ENCODE data around the gene ECHDC3. TPM values are rescaled to one million over a fixed set of nuclear protein-coding genes. Genes with fewer than 3 reads are reported as not detected.

ECHDC3 gene
- total RNA-seq, 4 donors from 2014 or later = 7.9 to 30.6 (median 19.7) TPM

DNA sequence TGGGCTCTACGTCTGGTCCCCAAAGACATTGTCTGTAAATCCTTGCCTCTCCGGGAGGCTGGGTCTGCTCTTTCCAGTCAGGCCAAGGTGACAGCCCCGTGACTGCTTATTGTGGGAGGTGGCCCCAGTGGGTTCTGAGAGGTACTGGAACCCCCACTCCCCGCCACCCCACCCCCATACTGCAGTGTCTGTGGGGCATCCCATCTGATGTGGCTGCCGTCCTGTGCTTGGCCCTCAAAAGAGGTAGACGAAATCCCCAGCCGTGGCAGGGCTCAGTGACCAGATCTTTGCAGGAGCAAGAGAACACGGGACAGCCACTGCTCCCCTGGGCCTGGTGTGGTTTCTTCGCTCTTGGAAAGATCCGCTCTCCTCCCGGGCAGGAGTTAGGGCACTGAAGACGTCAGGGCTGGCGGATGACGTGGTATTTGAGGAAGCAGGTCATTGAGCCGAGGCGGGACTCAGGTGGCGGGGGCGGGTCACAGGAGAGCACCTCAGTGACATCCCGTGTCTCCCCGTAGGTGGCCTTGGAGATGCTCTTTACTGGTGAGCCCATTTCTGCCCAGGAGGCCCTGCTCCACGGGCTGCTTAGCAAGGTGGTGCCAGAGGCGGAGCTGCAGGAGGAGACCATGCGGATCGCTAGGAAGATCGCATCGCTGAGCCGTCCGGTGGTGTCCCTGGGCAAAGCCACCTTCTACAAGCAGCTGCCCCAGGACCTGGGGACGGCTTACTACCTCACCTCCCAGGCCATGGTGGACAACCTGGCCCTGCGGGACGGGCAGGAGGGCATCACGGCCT is 20.7 kb downstream of the ECHDC3 start:
- peaks cover 0 to 50% (median 38%) of the 10 kb centered on the region in 4 donors for H3K36me3 ChIP-seq
- 92% methylated on average over 16 of the region's 32 CpGs for WGBS
- no peak for DNase-seq (ENCODE audit: extremely low spot score)
- no peak overlapping the region for H3K27ac ChIP-seq (replicated peaks in 1 of 4)
- H3K4me1 ChIP-seq = peaks cover 7 to 26% (median 9%) of the 10 kb centered on the region in 4 donors
- intact Hi-C loops (cut with DNase I) = no loop called here
- no peaks in the 10 kb centered on the region for H3K27me3 ChIP-seq
- TF ChIP-seq POLR2A (IDR thresholded peaks at IDR 0.05; ENCODE audit: low read depth) = no peak
- TF ChIP-seq POLR2AphosphoS5 (IDR thresholded peaks at IDR 0.05) = no peak
- TF ChIP-seq, protein P1, sequence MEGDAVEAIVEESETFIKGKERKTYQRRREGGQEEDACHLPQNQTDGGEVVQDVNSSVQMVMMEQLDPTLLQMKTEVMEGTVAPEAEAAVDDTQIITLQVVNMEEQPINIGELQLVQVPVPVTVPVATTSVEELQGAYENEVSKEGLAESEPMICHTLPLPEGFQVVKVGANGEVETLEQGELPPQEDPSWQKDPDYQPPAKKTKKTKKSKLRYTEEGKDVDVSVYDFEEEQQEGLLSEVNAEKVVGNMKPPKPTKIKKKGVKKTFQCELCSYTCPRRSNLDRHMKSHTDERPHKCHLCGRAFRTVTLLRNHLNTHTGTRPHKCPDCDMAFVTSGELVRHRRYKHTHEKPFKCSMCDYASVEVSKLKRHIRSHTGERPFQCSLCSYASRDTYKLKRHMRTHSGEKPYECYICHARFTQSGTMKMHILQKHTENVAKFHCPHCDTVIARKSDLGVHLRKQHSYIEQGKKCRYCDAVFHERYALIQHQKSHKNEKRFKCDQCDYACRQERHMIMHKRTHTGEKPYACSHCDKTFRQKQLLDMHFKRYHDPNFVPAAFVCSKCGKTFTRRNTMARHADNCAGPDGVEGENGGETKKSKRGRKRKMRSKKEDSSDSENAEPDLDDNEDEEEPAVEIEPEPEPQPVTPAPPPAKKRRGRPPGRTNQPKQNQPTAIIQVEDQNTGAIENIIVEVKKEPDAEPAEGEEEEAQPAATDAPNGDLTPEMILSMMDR (IDR thresholded peaks at IDR 0.05) = no peak
- TF ChIP-seq EP300 (IDR thresholded peaks at IDR 0.05) = no peak
- no peaks in the 10 kb centered on the region for H3K9me3 ChIP-seq
- H3K4me3 ChIP-seq = no peak overlapping the region

DNA sequence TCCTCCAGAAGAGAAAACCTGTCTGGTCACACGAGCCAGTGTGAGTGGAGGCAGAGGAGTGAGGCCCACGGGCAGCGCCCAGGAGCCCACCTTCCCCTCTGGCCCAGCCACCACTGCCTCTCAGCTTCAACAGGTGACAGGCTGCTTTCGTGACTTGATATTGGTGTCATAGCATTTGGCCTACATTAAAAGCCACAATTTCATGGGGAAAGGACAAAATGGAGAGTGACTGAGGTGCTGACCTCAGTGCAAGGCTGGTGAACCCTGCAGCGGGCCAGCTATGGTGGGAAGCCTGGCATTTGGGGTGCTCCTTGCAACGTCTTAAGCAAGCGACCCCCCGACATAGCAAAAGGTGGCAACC is 21.3 kb downstream of the ECHDC3 start:
- intact Hi-C loops (cut with DNase I) = no loop called here
- peaks cover 0 to 49% (median 38%) of the 10 kb centered on the region in 4 donors for H3K36me3 ChIP-seq
- TF ChIP-seq EP300 (IDR thresholded peaks at IDR 0.05) (no peak), POLR2A (IDR thresholded peaks at IDR 0.05; ENCODE audit: low read depth) (no peak), POLR2AphosphoS5 (IDR thresholded peaks at IDR 0.05) (no peak)
- TF ChIP-seq, protein P1 (IDR thresholded peaks at IDR 0.05) = no peak

DNA sequence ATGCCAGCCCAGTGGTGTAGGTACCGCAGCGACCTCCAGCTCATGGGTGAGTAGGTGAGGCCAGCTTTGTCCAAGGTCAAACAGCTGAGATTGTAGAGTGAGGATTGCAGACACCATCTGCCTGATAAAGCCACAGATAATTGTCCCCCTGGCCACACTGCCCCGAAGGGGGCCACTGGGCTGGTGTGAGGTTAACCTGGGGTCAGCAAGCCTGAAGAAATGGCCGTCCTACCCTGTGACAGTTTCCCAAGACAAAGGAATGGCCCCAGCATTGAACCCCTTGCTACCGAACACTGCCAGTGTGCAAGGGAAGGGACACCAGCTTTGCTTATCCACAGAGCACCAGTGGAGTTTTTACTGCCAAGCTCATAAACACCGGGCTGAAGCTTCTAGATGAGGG is 23.0 kb downstream of the ECHDC3 start:
- Histone ChIP-seq H3K36me3 (peaks cover 0 to 47% (median 36%) of the 10 kb centered on the region in 4 donors), H3K9me3 (no peaks in the 10 kb centered on the region), H3K4me1 (peaks cover 0 to 9% (median 0%) of the 10 kb centered on the region in 4 donors), H3K27ac (replicated peaks in 1 of 4) (no peak overlapping the region), H3K4me3 (no peak overlapping the region), H3K27me3 (no peaks in the 10 kb centered on the region)
- intact Hi-C loops (cut with DNase I) = no loop called here
- WGBS = 92% methylated on average over 5 of the region's 6 CpGs
- TF ChIP-seq, protein P1 (IDR thresholded peaks at IDR 0.05) = no peak
- TF ChIP-seq POLR2AphosphoS5 (IDR thresholded peaks at IDR 0.05) (no peak), POLR2A (IDR thresholded peaks at IDR 0.05; ENCODE audit: low read depth) (no peak), EP300 (IDR thresholded peaks at IDR 0.05) (no peak)
- no peak for DNase-seq (ENCODE audit: extremely low spot score)

More for the DNA sequence above, 21.3 kb downstream of the ECHDC3 start:
- H3K27me3 ChIP-seq = no peaks in the 10 kb centered on the region
- no peak for DNase-seq (ENCODE audit: extremely low spot score)
- H3K27ac ChIP-seq (replicated peaks in 1 of 4) = no peak overlapping the region
- H3K9me3 ChIP-seq = no peaks in the 10 kb centered on the region
- no peak overlapping the region for H3K4me3 ChIP-seq
- 75% methylated on average over 7 of the region's 8 CpGs for WGBS
- peaks cover 2 to 20% (median 3%) of the 10 kb centered on the region in 4 donors for H3K4me1 ChIP-seq

DNA sequence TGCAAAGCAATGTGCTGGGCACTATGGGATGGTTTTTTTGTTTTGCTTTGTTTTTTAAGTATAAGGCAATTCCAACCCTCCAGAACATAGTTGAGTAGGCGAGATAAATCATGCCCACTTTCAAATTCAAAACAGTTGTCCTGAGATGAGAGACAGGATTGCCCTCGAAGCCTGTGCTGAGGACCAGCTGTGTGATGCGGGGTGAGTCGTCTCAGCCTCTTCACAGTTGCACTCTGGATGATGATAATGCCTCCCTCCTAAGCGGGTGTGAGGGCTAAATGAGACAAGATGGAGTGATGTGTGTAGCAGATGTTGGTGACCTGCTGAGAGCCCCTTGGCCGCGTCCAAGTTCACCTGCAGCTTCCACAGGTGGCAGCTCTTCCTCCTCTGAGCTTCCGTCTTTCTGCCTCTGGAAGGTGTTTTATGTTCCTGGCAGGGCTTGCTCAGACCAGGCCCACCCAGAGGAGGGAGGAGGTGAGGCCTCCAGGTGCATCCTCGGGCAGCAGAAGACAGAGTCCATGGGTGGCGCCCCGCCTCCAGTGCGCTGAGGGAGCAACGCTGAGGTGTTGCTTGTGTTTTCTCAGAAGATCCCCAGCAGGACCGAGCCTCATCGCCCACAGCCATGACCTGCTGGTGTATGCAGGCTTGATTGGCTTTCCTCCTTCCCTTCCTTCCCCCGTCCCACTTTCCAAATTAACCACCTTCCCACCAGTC is 30.6 kb downstream of the ECHDC3 start:
- 85% methylated on average over 13 of the region's 16 CpGs for WGBS
- TF ChIP-seq POLR2AphosphoS5 (IDR thresholded peaks at IDR 0.05) = no peak
- TF ChIP-seq, protein P1 (IDR thresholded peaks at IDR 0.05) = no peak
- no peak for TF ChIP-seq POLR2A (IDR thresholded peaks at IDR 0.05; ENCODE audit: low read depth)
- TF ChIP-seq EP300 (IDR thresholded peaks at IDR 0.05) = no peak
- intact Hi-C loops (cut with DNase I) = no loop called here
- Histone ChIP-seq H3K4me3 (no peak overlapping the region), H3K4me1 (no peaks in the 10 kb centered on the region), H3K36me3 (no peaks in the 10 kb centered on the region), H3K27ac (replicated peaks in 1 of 4) (no peak overlapping the region), H3K27me3 (no peaks in the 10 kb centered on the region), H3K9me3 (no peaks in the 10 kb centered on the region)
- no peak for DNase-seq (ENCODE audit: extremely low spot score)

Measured in esophagus muscularis mucosa (tissue), 4 donors.